Suprapubic skin (tissue), 3 donors: ENCODE measurements around the gene PACS2.

Experiments used
- CTCF ChIP-seq, 2 donors: fragments of 200-600 bp in 1 of 2; fragments of 450-650 bp in 1 of 2; sonication (generic) in 1 of 2; IDR thresholded peaks; one replicate each; pipeline ENCODE4 v1.5.1; 2016 to 2019; ENCODE audit warnings: antibody characterized with exemption in 2 of 2, mild to moderate bottlenecking in 1 of 2, moderate library complexity in 1 of 2
- EP300 ChIP-seq: sonication (generic); formaldehyde crosslinking; IDR thresholded peaks from one replicate; pipeline ENCODE4 v1.6.1; 2017; ENCODE audit warnings: antibody characterized with exemption
- POLR2A ChIP-seq, 2 donors: fragments of 450-650 bp; IDR thresholded peaks; one replicate each; pipeline ENCODE4 v1.6.1; 2017; ENCODE audit warnings: antibody characterized with exemption in 2 of 2, mild to moderate bottlenecking in 2 of 2, moderate library complexity in 2 of 2

GRCh38 chr14:105378873-105379685 is 64.5 kb downstream of the PACS2 start:
- TF ChIP-seq EP300: no peak
- TF ChIP-seq POLR2A (IDR thresholded peaks at IDR 0.05): no peak
- TF ChIP-seq CTCF (IDR thresholded peaks at IDR 0.05): no peak
